ENCODE results near the gene POGZ.

POGZ gene

GRCh38 chr1:151370211-151370911 is 88.9 kb downstream of the POGZ start:
- DNase-seq = no peak

- DNase-seq = no peak
Observed at GRCh38 chr1:151369621-151370048, 89.7 kb downstream of the POGZ start.

- no peak for DNase-seq
Observed at GRCh38 chr1:151369302-151369610, 90.0 kb downstream of the POGZ start.

GRCh38 chr1:151368393-151369301 is 90.6 kb downstream of the POGZ start:
- DNase-seq = no peak

- no peak for DNase-seq
Observed at GRCh38 chr1:151367658-151368392, 91.5 kb downstream of the POGZ start.

GRCh38 chr1:151364996-151365395 is 94.3 kb downstream of the POGZ start:
- DNase-seq = no peak

- DNase-seq = no peak
Observed at GRCh38 chr1:151362308-151363155, 96.8 kb downstream of the POGZ start.

GRCh38 chr1:151361883-151362282 is 97.4 kb downstream of the POGZ start:
- no peak for DNase-seq

GRCh38 chr1:151356696-151357095 is 102.6 kb downstream of the POGZ start:
- no peak for DNase-seq

Data from activated CD4-positive, alpha-beta T cell treated with anti-CD3 and anti-CD28 coated beads, Interleukin-2, amount 50 U/mL, for 16 hours (primary cell).